OCI-LY3 (cell line): ENCODE measurements around the gene OPCML.

Source experiments
- EZH2phosphoT487 ChIP-seq: fragments of 200-600 bp; shearing (Covaris generic); IDR thresholded peaks from 2 replicates; pipeline ENCODE4 v1.6.1; 2018; ENCODE audit warnings: antibody characterized with exemption, mixed run types, low read depth
- TF ChIP-seq, protein P1 (sequence below): fragments of 200-600, 300-600 bp; sonication (generic); IDR thresholded peaks from 2 replicates; pipeline ENCODE4 v1.5.1; 2014; ENCODE audit warnings: antibody characterized with exemption, low read length, low read depth

DNA sequence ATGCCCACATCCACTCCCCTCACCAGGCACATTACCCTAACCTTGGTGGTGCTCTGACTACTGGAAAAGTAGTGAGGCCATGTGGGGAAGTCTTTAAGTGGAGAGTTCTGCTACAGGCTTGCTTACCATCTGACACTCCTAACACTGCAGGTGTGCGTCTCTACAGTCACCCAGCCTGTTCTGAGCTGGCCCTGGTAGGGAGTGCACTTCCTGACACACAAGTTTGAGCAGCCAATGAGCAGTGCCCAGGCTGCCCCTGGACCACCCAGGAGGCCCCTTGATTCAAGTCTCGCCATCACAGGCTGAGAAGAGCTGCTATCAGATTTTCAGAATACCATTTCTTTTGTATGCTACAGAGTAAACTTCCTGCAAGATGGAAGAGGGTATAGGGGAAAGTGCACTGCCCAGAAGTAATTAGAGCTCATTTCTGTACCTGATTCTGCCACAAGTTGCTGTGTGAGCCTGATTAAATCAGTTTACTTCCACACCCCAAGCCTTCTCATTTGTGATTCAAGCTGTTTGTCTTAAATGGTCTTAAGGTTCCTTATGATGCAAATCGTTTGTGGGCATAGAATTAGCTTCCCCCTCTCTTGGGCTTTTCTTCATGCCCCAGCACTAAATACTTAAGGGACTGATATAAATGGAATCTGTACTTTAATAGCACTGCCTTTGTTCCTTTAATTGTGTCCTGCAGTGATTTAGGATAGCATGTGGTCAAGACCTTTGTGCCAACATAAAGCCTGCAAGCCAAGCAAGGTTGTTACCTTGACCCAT, 22.2 kb downstream of the OPCML start:
- TF ChIP-seq, protein P1, sequence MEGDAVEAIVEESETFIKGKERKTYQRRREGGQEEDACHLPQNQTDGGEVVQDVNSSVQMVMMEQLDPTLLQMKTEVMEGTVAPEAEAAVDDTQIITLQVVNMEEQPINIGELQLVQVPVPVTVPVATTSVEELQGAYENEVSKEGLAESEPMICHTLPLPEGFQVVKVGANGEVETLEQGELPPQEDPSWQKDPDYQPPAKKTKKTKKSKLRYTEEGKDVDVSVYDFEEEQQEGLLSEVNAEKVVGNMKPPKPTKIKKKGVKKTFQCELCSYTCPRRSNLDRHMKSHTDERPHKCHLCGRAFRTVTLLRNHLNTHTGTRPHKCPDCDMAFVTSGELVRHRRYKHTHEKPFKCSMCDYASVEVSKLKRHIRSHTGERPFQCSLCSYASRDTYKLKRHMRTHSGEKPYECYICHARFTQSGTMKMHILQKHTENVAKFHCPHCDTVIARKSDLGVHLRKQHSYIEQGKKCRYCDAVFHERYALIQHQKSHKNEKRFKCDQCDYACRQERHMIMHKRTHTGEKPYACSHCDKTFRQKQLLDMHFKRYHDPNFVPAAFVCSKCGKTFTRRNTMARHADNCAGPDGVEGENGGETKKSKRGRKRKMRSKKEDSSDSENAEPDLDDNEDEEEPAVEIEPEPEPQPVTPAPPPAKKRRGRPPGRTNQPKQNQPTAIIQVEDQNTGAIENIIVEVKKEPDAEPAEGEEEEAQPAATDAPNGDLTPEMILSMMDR: no peak
- no peak for TF ChIP-seq EZH2phosphoT487
